NCI-H69 (cell line): ENCODE results near the gene PGM2L1.
A peak's percentile ranks its signal among the peaks of the same experiment; 100 is the strongest.

ENCODE experiments used
- DNase-seq: peaks from one replicate; lab custom pipeline; 2025; lab: John Stamatoyannopoulos, UW

Gene PGM2L1

DNA sequence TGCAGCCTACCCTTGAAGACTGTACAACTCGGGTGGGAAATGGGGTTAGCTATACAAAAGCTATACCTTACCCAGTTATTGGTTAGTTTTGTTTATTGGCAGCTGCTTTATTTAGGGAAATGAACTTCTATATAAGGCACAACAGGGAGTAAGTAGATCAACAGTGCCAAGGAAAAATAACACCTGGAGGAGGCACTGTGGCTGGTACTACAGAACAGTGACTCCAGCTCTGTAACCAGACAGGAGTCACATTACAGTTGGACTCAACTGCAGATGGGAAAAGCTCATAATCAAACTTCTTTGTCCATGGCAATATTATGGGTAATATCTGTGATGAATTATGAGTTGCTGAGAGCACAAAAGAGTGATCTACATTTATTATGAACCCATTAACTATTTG is 100.7 kb downstream of the PGM2L1 start:
- peak; percentile 8 for DNase-seq

GRCh38 chr11:74288911-74289310 is 109.3 kb downstream of the PGM2L1 start:
- no peak for DNase-seq

DNA sequence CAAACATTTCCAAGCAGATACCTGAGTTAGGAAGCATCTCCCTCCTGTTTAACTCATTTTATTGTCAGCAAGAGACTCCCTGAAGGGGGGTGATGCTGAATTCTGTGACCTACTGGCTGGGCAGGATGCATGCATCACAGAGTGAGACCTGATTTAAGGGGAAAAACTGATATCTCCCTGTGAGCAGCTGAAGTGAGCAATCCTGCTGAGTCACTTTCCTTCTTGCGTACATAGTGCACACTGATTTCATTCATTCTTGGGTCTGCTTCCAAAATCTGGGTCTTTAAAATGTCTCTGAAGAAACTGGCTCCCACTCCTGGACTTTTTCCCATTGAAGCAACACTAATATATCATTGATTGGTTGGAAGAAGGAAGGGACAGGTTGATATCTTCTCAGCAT is 110.1 kb downstream of the PGM2L1 start:
- DNase-seq, result peak; percentile 33

DNA sequence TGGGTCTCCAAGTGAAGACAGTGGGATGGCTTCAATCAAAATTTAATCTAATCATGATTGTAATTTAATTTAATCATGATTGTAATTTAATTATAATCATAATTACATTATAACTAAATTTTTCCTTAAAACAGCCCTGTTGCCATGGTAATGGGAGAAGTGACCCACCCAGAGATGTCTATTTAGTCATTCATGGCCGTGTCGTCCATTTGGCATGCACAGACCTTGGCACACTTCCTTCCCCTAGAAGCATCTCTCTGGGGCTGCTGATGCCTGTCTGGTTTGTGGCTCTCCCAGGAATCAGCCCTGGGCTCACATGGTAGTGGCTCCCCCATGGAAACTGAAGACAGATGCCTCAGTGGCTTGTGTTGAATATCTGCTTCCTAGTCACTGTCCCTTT is 113.8 kb downstream of the PGM2L1 start:
- DNase-seq, result no peak

- peak; percentile 51 for DNase-seq
These were observed 114.6 kb downstream of the PGM2L1 start for GRCh38 chr11:74283580-74284180.

GRCh38 chr11:74282914-74283371 is 115.3 kb downstream of the PGM2L1 start:
- DNase-seq, result peak; percentile 31

GRCh38 chr11:74282421-74282820 is 115.8 kb downstream of the PGM2L1 start:
- DNase-seq, result no peak

DNA sequence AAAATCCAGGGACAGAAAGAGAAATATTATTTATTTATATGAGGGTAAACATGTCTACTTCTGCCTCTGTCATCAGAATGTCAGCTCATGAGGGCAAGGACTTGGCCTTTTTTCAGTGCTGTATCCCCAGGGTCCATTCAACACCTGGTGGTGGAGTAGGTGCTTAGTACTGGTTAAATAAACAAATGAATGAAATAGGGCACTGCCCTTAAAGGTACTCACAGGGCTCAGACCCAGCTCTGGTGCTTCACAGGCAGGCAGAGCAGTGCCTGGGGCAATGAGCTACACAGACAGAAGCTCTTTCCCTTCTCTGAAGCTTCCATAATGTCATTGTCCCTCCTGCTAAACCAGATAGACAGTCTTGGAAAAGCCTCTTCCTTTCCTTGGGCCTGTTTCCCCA is 117.7 kb downstream of the PGM2L1 start:
- peak; percentile 71 for DNase-seq
